Lung (tissue), 12 donors: ENCODE data around the gene HSD17B8. TPM values are rescaled to one million over a fixed set of nuclear protein-coding genes. Genes with fewer than 3 reads are reported as not detected.

Source experiments
- ATAC-seq: fragments of 200-7000 bp; cut with Tn5 transposase; one replicate; pipeline ENCODE4 v1.9.1; 2020; ENCODE audit warnings: moderate number of reproducible peaks; ENCODE audit not compliant: insufficient read depth, low FRiP score
- DNase-seq, 3 donors: peaks; one replicate each; pipeline ENCODE4 v3.0.0-alpha.2; 2013 to 2017
- H3K27ac ChIP-seq, 2 donors: one replicate each; pipeline ENCODE4 v1.5.1; 2013; ENCODE audit warnings: mild to moderate bottlenecking in 2 of 2, moderate library complexity in 2 of 2, control low read depth in 1 of 2, inconsistent platforms in 1 of 2, low read depth in 1 of 2, low read length in 1 of 2
- H3K27me3 ChIP-seq, 3 donors: one replicate each; pipeline ENCODE4 v1.5.1; 2013; ENCODE audit warnings: low read length in 2 of 3; ENCODE audit not compliant: control insufficient read depth in 3 of 3, insufficient read depth in 3 of 3
- H3K36me3 ChIP-seq, 4 donors: one replicate each; pipeline ENCODE4 v1.5.1; 2013; ENCODE audit warnings: low read length in 4 of 4, mild to moderate bottlenecking in 1 of 4, moderate library complexity in 1 of 4; ENCODE audit not compliant: control insufficient read depth in 4 of 4, insufficient read depth in 4 of 4
- H3K4me1 ChIP-seq, 5 donors: one replicate each; pipeline ENCODE4 v1.5.1; 2013; ENCODE audit warnings: low read length in 5 of 5, mild to moderate bottlenecking in 2 of 5, moderate library complexity in 1 of 5; ENCODE audit not compliant: control insufficient read depth in 5 of 5, insufficient read depth in 5 of 5
- H3K4me3 ChIP-seq: one replicate; pipeline ENCODE4 v1.5.1; 2013; ENCODE audit warnings: mild to moderate bottlenecking, control low read depth, moderate library complexity
- H3K9ac ChIP-seq, 2 donors: one replicate each; pipeline ENCODE4 v1.5.1; 2013; ENCODE audit warnings: low read length in 2 of 2, control low read depth in 1 of 2; ENCODE audit not compliant: insufficient read depth in 1 of 2
- H3K9me3 ChIP-seq, 4 donors: one replicate each; pipeline ENCODE4 v1.5.1; 2013; ENCODE audit warnings: low read length in 3 of 4, mild to moderate bottlenecking in 1 of 4, moderate library complexity in 1 of 4; ENCODE audit not compliant: control insufficient read depth in 4 of 4, insufficient read depth in 3 of 4
- CTCF ChIP-seq: IDR thresholded peaks from 2 replicates; pipeline ENCODE4 v1.5.1; 2012; ENCODE audit warnings: mild to moderate bottlenecking; ENCODE audit errors: control extremely low read depth, extremely low read depth
- WGBS, 2 donors: extraction: QIAGEN DNeasy Blood & Tissue Kit; methylation state at CpG; one replicate each; pipeline ENCODE4 v1.1.7; 2013; 5-methylcytosine and 5-hydroxymethylcytosine counted together
- polyA plus RNA-seq, 2 donors: library from polyadenylated mRNA; stranded (reverse); fragments of 200-250 nt; gene quantifications; one replicate each; pipeline ENCODE4 v1.2.1, GENCODE V29; 2013
- total RNA-seq, 2 donors: library from RNA; depleted of rRNA in 1 of 2; stranded (reverse); fragments of >200 nt in 1 of 2; gene quantifications; one replicate each; pipeline ENCODE4 v1.2.1, GENCODE V29; 2014 to 2021
- donor health status: control.
- donor health status: control.
- donor health status: Bipolar disorder and iron deficiency.
- donor health status: healthy.
- donor health status: DM: yes; HTN: yes; CAD: no.

HSD17B8 gene
- total and polyA plus RNA-seq, 4 donors = 19.0 to 22.7 (median 19.7) TPM

GRCh38 chr6:33167374-33168283 lies 36.8 kb upstream of the HSD17B8 start:
- DNase-seq (no peak), ATAC-seq (no peak)
- TF ChIP-seq CTCF = no peak
- Histone ChIP-seq H3K27ac (no peak overlapping the region), H3K36me3 (no peaks in the 10 kb centered on the region), H3K4me3 (no peak overlapping the region), H3K27me3 (no peaks in the 10 kb centered on the region), H3K9me3 (no peaks in the 10 kb centered on the region), H3K9ac (no peak overlapping the region), H3K4me1 (no peaks in the 10 kb centered on the region)
- WGBS, 2 donors = 84 to 88% methylated on average over 19 of the region's 19 CpGs

GRCh38 chr6:33168284-33168601 lies 36.2 kb upstream of the HSD17B8 start:
- H3K4me1 ChIP-seq = no peaks in the 10 kb centered on the region
- H3K27me3 ChIP-seq = no peaks in the 10 kb centered on the region
- DNase-seq (no peak), ATAC-seq (no peak)
- H3K27ac ChIP-seq = no peak overlapping the region
- no peaks in the 10 kb centered on the region for H3K9me3 ChIP-seq
- TF ChIP-seq CTCF = no peak
- H3K9ac ChIP-seq = no peak overlapping the region
- WGBS, 2 donors = 73 to 80% methylated on average over 6 of the region's 6 CpGs
- no peak overlapping the region for H3K4me3 ChIP-seq
- no peaks in the 10 kb centered on the region for H3K36me3 ChIP-seq

- Histone ChIP-seq H3K4me3 (no peak overlapping the region), H3K36me3 (no peaks in the 10 kb centered on the region), H3K9ac (no peak overlapping the region), H3K4me1 (no peaks in the 10 kb centered on the region), H3K27ac (no peak overlapping the region), H3K27me3 (no peaks in the 10 kb centered on the region), H3K9me3 (no peaks in the 10 kb centered on the region)
- TF ChIP-seq CTCF = no peak
- ATAC-seq (no peak), DNase-seq (no peak)
- 65 to 81% methylated on average over 5 of the region's 5 CpGs for WGBS, 2 donors
These were observed 35.8 kb upstream of the HSD17B8 start for GRCh38 chr6:33168639-33169038.
